Panc1 (cell line): Measurements from ENCODE around the gene LANCL1.

Experiments used
- CTCF ChIP-seq: fragments of 450-650 bp; IDR thresholded peaks from 2 replicates; pipeline ENCODE4 v1.5.1; 2017; ENCODE audit warnings: mild to moderate bottlenecking
- POLR2AphosphoS5 ChIP-seq: IDR thresholded peaks from 2 replicates; pipeline ENCODE4 v1.6.1; 2012; ENCODE audit warnings: mild to moderate bottlenecking, low read depth, low read length, moderate library complexity
- SIN3A ChIP-seq: IDR thresholded peaks from 2 replicates; pipeline ENCODE4 v1.6.1; 2012; ENCODE audit warnings: low read depth, mild to moderate bottlenecking, low read length, moderate library complexity, borderline replicate concordance; ENCODE audit not compliant: insufficient read depth
- TCF7L2 ChIP-seq: IDR thresholded peaks from 2 replicates; pipeline ENCODE4 v1.6.1; 2011; ENCODE audit warnings: mild to moderate bottlenecking, low read depth, low read length, inconsistent platforms
- TF ChIP-seq, protein P1 (sequence below), 2 experiments: IDR thresholded peaks; 2 replicates each; pipeline ENCODE4 v1.6.1; 2011 to 2012; ENCODE audit warnings: low read depth in 2 of 2, control low read depth in 1 of 2, low read length in 1 of 2, mild to moderate bottlenecking in 1 of 2, moderate library complexity in 1 of 2; ENCODE audit not compliant: insufficient read depth in 1 of 2

- TF ChIP-seq POLR2AphosphoS5 (no peak), CTCF (no peak), TCF7L2 (no peak), SIN3A (no peak)
- TF ChIP-seq, protein P1, sequence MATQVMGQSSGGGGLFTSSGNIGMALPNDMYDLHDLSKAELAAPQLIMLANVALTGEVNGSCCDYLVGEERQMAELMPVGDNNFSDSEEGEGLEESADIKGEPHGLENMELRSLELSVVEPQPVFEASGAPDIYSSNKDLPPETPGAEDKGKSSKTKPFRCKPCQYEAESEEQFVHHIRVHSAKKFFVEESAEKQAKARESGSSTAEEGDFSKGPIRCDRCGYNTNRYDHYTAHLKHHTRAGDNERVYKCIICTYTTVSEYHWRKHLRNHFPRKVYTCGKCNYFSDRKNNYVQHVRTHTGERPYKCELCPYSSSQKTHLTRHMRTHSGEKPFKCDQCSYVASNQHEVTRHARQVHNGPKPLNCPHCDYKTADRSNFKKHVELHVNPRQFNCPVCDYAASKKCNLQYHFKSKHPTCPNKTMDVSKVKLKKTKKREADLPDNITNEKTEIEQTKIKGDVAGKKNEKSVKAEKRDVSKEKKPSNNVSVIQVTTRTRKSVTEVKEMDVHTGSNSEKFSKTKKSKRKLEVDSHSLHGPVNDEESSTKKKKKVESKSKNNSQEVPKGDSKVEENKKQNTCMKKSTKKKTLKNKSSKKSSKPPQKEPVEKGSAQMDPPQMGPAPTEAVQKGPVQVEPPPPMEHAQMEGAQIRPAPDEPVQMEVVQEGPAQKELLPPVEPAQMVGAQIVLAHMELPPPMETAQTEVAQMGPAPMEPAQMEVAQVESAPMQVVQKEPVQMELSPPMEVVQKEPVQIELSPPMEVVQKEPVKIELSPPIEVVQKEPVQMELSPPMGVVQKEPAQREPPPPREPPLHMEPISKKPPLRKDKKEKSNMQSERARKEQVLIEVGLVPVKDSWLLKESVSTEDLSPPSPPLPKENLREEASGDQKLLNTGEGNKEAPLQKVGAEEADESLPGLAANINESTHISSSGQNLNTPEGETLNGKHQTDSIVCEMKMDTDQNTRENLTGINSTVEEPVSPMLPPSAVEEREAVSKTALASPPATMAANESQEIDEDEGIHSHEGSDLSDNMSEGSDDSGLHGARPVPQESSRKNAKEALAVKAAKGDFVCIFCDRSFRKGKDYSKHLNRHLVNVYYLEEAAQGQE (IDR thresholded peaks at IDR 0.05; ENCODE audit: insufficient read depth in 1 of 2, low read depth in 2 of 2, low read length in 1 of 2): no peak
These were observed 39.4 kb upstream of the LANCL1 start for GRCh38 chr2:210515911-210516310.
